Activated T-cell treated with anti-CD3 and anti-CD28 coated beads for 1 hour (primary cell): ENCODE measurements around the gene DNAJB6.
"Not testable (repeated sequence)": the region's sequence is repeated elsewhere in the genome, so short reads cannot be mapped to it uniquely, and the experiment has no call there.

Experiments used
- DNase-seq: peaks from one replicate; pipeline ENCODE4 v3.0.0-alpha.2; 2020; ENCODE audit warnings: low read depth

DNAJB6 gene

DNA sequence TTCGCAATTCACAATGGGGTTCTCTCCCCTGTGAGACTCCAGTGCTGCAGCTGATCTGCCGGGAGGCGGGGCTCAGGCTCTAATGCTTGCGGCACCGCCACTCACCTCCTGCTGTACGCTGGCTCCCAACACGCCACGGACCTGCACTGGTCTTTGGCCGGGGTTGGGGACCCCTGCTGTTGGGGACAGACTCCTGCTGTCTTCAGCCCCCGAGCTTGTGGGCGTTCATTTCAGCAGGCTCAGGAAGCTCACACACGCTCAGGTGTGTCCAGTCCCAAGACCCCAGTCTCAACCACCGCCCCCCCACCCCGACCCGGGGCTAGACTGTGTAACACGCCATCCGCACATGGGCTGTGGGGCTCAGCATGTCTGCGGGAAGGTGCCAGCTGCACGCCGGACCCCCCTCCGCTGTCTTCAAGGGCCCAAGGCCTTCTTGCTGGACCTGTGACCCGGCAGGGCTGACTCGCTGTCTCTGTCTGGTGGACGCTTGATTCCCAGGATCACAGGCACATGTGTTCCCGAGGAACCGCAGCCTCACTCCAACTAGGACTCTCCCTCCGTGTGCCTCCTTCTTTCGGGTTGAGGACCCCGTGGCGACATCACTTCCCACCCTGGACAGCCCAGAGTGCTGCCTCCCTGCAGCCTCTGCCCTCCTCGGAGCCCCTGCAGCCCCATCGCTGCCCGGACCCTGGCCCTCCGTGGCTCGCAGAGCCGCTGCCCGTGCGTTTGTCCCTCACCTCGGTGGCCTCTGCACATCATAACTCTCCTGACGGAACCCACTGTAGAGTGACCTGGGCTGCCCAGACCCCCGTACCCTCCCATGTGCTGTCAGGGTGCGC is 106.4 kb downstream of the DNAJB6 start:
- DNase-seq: no peak

DNA sequence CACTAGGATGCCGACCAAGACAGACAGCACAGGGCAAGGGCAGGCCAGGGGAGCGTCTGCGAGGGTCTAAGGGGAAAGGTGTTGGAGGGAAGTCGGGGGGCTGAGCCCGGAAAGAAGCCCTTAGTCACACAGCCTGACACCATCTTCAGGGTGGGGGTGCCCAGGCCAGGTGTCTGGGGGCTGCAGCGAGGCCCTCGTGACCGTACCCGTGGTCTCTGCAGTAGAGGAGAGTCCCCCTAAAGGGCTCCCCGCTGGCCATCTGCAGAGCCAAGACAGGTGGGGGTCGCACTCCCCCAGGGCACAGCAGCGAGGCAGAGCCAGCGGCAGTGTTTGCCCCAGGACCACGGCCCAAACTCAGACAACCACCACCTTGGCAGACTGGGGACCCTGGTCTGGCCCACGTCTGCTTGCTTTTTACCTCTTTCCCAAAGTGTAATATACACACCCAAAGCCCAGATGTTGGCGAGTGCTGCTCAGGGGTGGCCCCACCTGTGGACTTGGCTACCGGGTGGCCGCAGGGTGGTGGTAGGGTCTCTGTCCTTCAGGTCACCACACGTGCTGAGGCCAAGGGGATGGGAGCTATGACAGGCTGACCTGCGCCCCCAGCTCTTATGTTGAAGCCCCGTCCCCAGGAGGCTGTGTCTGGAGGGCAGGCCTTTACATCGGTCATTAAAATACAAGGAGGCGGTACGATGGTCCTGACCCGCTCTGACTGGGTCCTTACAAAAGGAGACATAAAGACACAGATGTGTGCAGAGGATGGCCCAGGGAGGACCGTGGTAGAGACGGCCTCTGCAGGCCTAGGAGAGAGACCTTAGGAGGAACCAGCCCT is 107.4 kb downstream of the DNAJB6 start:
- no peak for DNase-seq

DNA sequence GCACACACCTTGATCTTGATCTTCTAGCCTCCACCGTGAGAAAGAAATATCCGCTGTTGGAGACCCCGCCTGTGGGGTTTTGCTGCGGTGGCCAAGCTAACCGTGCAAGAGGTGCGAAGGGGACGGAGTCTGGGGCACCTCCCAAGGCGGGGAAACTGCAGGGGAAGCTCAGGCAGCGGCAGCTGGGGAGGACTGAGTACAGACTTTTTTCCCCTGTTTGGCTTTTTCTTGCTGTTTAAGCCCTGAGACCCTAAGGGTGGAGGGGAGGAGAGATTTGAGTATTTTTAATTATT is 108.0 kb downstream of the DNAJB6 start:
- no peak for DNase-seq

DNA sequence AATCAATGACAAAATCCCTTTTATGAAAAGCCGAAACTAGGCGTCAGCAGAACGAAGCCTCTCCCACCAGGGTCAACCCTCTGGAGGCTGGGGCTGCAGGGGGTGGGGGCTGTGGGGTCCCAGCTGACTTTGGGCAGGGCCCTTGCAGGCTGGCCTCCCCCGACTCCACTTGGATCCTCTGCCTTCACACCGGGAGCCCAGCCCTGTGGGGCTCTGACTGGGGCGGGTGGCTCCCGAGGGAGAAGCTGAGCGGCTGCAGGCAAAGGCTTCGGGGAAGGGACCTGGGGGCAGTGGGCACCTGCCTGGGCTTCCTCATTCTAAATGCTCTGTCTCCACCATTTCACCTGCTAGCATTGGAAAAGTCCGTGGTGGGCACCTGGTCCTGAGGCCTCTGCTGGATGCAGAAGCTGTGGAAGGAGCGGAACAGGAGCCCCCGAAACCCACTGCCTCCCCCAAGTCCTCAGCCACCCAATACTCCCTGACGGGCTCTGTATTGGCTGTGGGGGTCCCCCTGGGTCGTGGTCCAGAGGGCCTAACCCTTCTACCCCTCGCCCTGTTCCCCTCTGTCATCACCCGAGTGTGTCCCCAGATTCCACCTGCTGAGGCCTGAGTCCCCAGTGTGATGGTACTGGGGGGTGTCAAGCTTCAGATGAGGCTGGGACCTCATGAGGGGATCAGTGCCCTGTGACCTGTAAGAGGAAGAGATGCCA is 108.6 kb downstream of the DNAJB6 start:
- no peak for DNase-seq

DNA sequence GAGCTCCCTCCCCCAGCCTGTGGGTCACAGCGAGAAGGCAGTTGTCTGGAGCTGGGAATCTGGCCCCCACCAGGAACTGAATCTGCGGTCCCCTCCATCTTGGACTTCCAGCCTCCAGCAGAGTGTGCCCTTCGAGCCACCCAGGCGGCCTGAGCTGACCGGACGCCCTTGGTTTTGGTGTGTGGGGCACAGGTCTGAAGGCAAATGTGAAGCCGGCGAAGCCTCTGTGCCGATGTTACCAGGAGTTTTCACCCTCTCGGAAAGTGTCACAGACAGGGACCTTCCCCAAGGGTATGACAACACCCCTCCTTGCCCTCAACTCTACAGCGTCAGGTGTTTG is 109.1 kb downstream of the DNAJB6 start:
- no peak for DNase-seq

DNA sequence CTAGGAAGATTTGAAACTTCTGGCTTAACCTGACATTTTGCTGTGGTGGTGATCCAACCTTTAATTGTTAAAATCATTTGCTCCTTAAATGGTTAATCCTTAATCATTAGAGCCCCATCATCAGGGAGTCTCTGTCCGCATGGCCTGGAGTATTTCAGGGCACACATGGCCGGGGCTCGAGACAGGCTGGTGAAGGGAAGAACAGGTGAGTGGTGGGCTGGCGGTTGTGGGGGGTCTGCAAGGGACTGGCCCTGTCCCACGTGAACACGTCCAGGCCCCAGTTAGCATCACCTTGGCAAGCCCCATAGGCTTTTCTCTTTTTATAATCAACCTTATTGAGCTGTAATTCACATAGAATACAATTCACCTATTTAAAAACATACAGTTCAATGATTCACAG is 109.5 kb downstream of the DNAJB6 start:
- DNase-seq: no peak

DNA sequence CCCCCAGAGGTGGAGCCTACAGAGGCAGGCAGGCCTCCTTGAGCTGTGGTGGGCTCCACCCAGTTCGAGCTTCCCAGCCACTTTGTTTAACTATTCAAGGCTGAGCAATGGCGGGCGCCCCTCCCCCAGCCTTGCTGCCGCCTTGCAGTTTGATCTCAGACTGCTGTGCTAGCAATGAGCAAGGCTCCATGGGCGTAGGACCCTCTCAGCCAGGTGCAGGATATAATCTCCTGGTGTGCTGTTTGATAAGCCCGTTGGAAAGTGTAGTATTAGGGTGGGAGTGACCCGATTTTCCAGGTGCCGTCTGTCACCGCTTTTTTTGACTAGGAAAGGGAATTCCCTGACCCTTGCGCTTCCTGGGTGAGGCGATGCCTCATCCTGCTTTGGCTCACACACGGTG is 117.2 kb downstream of the DNAJB6 start:
- DNase-seq: not testable (repeated sequence)

DNA sequence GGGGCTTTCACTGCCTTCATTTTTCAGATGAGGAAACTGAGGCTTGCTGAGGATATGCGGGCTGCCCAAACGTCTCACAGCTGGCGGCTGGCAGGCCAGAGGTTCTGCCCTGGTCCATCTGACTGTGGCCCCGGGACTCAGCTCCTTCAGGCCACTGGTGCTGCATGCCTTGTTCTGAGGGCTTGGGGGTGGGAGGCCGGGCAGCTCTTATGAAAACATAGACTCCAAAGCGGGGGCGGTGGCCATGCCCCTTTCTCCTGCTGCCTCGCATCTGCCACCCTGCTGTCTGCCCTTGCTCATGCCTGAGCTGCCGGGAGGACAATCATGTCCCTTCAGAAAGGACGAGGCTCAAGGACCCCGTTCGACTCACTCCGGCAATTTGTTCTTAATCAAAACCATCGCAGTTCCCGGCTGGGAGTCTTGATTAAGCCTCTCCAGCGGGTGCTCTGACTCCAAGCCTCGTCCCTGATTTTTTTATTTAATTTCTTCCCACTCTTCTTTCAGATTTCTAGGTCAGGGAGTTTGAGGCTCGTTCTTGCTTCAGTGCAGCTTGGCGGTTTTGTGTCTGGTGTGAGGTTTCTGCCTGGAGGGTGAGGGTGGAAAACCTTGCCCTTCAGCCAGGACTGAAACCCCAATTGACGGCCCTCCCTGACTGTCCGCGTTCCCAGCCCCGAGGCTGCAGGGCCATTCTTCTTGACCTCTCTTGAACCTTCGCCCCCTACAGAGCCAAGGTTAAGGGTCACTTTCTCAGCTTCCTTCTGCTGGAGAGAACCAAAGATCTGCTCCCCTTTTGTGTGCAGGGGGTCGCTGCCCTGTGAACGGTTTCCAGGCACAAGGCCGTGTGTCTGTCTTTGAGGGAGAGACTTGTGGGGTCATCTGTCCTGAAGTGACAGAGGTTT is 120.8 kb downstream of the DNAJB6 start:
- no peak for DNase-seq

DNA sequence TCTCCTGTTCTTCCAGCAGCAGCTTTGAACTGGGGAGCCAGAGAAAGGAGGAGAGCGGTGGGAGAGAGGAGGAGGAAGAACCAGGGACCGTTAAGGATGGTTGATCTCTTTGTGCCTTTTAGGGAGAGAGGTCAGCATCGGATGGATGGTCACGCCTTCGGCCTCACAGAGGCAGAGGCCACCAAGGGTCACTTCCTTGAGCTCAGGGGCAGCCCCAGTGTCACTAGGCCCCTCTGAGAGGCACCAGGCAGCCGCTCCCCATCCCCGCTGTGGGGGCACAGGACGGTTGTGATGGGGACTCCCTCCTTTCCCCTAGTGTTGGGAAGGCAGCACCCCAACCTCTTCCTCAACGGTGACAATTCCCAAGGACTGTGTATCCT is 121.4 kb downstream of the DNAJB6 start:
- no peak for DNase-seq

DNA sequence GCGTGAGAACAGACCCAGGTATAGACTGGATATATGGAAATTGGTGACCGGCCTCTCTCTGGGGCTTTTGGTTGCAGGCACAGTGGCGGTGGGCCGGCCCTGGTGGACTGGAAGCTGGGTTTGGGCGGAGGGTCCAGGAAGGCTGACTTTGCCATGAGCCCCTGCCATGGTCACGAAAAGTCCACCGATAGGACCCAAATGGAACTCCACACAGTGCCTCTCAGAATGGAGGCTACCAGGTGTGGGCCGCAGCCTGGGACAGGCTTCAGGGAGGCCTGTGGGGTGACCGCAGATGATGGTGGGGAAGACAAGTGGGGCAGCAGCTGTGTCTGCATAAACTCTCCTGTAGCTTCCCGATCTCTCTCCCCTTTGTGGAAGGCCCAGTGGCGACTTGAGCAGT is 123.2 kb downstream of the DNAJB6 start:
- no peak for DNase-seq

DNA sequence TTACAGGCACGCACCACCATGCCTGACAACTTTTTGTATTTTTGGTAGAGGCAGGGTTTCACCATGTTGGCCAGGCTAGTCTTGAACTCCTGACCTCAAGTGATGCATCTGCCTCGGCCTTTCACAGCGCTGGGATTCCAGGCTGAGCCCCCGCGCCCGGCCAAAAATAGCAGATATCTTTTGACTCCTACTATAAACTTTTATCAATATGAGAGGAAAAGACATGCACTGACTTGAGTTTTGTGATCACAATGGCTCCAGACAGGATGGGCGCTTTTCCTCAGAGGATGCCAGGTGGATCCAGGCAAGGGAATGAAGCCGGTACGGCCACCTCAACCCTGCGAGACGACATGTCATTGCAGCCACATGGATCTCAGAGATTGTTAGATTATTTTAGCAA is 123.9 kb downstream of the DNAJB6 start:
- no peak for DNase-seq

DNA sequence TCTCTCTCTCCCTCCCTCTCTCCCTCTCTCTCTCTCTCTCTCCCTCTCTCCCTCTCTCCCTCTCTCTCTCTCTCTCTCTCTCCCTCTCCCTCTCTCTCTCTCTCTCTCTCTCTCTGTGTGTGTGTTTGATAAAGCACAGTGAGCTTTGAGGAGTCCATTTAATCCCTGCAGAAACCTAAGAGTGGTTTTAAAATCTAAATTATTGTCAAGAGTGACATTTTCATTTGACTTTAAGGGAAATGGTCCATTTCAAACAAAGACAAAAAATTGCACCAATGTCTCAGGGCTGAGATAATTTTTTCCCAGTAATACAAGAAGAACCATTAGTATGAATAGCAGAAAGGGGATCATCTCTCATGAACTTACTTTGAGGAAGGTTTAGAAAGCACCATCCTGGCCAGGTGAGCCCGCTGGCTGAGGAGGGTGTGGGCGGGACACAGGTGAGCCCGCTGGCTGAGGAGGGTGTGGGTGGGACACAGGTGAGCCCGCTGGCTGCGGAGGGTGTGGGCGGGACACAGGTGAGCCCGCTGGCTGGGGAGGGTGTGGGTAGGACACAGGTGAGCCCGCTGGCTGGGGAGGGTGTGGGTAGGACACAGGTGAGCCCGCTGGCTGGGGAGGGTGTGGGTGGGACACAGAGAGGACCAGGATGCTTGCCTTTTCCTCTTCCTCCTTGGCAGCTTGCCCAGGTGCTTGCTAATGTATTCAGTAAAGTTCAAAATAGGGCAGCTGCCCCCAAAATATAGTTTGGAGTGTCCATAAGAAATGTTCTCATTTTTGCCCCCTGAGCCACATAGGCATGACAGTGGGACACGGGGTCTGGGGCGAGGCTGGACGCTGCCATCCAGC is 125.0 kb downstream of the DNAJB6 start:
- DNase-seq: no peak

DNA sequence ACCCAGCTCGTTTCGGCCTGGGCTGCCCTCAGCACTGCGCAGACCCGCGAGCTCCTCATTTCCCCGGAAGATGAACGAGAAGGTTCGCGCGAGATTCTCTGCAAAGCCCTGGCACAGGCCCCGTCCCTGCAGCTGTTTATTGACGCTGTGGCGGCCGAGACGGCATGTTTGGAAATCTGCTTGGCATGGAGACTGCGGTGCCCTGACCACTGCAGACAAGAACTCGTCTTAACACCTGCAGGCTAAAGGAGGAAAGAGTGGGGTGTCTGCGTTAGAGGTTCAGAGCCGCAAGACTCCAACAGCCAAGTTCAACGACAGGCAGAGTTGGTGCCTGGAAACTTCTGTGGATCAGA is 125.6 kb downstream of the DNAJB6 start:
- DNase-seq: no peak

DNA sequence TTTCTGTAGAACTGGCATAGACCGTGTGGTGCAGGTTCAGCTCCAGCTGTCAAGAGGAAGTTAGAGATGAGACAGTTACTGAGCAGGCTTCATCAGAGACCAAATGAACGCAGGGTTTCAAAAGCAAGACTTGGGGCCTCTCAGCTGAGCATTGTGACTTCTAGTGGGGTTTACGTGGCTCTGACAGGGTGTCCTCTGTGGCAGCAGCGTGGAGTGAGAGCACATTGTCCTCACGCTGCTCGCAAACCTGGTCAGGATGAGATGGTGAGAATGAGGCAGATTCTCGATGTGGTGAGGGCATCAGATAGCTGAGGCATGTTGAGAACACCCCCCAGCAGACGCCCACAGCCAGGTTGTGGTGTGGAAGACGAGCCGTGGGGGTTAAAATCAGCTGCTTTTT is 126.0 kb downstream of the DNAJB6 start:
- DNase-seq: no peak

DNA sequence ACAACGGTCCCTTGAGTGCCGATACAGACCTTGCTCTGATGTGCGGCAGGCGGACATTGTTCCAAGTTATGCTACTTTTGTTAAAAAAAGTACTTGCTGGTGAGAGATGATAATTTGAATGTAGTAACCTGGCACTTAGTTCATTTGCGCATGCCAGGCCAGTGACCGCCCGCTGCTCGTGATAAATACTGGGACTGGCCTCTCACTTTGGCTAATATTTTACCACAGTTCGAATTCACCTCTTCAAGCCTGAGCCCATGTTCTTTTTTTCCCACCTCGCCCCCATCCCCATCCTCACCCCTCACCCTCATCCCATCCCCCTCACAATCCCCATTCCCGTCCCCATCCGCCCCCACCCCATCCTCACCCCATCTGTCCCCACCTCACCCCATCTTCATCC is 126.4 kb downstream of the DNAJB6 start:
- no peak for DNase-seq

DNA sequence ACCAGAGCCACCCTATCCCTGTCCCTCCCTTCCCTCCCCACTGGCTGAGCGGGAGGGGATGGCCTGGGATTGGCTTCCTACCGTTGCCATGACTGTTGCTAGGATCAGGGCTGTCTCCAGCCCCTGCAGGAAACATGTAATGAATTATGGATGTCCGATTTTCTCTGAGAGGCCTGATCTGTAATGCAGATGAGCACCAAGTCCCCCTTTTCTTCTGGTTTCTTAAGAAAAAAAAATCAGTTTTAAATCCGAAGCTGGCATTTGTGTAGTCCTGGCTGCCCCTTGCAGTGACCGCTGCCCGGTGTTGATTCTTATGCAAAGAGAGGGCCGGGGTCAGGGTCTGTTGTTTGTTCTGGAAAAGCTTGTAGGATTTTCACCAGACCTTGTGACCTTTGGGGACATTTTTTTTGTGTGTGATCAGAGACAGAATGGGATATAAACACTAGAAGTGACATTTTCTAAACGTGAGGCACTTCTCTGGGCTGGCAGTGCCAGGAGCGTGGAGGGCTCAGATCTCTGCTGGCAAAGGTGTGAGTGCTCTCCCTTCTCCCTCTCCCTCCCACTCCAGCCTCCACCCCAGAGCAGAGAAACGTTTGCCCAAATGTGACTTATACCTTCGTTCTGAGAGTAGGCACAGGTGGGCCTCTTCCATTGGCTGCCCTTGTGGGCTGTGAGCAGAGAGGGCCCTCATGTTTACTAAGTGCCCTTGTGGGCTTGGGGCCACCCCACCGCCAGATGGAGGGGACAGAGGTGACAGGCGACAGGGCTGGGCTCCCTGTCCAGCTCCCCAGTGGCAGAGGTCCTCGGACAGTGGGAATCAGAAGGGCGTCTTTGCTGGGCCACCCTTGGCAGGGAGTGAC is 127.5 kb downstream of the DNAJB6 start:
- no peak for DNase-seq

DNA sequence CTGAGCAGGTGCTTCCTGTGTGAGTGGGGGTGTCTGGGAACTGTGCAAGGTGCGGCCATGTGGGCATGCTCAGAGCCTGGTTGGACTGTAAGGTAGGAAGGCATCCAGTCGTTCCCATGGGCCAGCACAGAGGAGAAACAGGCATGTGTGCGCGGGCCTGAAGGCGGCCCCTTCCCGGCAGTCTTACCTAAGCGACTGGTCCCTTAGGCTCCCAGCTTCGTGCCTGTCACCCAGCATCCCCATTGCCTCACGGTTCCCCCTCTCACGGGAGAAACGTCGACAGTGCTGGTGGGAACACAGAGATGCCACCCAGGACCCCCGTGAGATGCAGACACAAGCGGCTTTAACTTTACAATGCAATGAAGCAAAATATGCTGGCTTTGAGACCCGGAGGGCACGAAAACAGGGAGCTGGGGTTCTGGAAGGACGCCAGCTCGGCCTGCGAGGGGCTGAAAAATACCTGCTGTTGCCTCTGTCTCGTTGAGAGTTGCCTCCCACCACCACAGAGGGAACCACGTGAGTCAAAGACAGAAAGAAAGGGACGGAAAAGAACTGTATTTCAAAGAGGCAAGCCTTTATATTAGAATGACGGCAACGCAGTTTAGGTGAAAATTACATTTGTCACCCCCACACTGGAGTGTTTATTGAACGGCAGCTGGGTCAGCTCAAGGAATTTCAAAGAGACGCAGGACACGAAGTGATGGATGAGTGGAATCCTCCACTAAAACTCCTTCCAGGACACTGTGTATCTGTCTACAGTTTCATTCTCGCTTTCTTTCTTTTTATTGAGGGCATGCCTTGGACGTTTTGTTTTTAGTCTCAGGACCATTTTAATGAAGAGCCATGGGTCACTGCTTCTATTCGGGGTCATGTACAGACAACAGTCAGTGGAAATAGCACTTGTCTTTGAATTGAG is 128.4 kb downstream of the DNAJB6 start:
- DNase-seq: no peak

DNA sequence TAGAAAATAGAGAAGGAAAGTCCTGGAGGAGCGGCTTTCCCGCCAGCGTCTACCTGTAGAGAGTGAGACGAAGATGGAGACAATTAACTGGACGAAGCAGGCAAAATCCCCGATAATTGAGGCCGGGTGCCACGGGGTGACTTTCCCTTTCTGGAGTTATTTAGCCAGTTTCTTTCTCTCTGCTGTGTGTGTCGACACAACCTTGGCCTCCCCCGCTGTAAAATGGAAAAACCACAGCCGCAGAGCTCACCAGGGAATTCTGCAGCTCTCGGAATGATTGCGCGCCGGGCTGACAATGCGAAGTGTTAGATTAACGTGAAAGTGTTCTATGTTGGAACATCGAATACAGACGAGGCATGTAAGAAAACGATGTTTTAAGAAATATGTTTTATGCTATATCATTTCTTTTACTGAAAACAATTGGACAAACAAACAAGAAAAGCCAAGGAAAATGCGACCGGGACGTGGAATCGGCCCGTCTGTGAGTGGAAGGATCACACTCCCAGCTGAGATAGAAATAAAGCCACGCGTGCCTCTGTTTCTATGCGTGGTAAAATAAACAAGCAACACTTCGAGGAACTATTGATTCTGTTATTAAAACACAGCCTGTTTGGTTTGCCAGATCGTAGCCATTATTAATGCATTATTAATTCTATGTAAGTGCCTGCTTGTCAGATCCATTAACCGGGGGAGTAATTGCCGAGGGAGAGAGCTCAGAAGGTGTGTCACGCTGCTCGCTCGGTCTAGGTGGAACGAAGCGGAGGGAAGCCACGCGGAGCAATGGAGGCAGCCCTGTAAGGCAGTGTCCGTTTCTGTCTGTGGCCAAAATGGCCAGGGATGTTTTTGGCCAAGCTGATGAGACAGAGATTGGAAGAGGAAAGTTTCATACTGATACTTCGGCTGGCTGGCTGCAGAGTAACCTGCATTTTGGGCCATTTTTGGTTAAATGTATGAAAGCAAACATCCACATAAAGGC is 129.4 kb downstream of the DNAJB6 start:
- DNase-seq: no peak
